HG03342 (cell line): Measurements from ENCODE around the gene TEX30.
A peak's percentile ranks its signal among the peaks of the same experiment; 100 is the strongest.
"Not testable (repeated sequence)": the region's sequence is repeated elsewhere in the genome, so short reads cannot be mapped to it uniquely, and the experiment has no call there.

ENCODE experiments used
- ATAC-seq: cut with Tn5 transposase; IDR thresholded peaks from one replicate; pipeline ENCODE4 v1.9.1; 2021; ENCODE audit warnings: mild to moderate bottlenecking, moderate library complexity; ENCODE audit not compliant: unreplicated experiment

Gene TEX30

GRCh38 chr13:102773441-102774213, at the start of gene TEX30:
TSS of gene TEX30 (minus strand) at chr13:102773786. CDS start at chr13:102770026, 3,760 bp downstream.
- peak; percentile 92 for ATAC-seq

DNA sequence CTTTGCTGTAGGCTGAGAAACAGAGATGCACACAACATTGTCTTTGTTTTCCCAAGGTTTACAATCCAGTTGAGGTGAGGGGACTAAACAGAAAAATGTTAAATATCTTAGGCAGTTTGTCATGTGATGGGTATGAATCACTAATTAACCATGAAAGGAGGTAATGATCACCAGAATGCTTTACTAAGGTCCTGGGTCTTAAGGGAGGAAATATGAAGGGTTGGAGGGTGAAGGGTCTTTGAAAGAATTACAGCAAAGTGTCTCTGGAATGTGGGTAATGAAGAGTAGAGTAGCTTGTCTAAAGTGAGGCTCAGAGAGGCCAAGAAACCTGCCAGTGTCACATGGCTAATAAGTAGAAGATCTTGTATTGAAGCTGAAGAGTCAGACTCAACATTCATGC, 44.3 kb upstream of the TEX30 start:
- ATAC-seq, result no peak

- ATAC-seq, result no peak
Observed at GRCh38 chr13:102817241-102817640, 43.7 kb upstream of the TEX30 start.

DNA sequence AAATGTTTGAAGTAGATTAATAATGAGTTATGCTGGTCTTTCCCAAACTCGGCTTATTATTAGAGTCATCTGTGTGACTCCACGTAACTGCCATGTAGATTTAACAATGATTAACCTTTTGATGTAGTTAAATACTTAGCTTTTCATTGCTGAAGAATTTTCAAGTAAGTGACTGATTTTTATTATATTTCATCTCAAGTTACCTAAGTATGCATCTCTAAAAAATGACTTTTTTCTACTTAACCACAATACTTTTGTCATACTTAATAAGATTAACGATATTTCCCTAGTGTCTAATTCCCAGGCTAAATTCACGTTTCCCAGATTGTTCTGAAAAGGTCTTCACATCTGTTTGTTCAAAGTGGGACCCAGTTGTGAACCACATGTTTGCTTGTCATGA, 43.1 kb upstream of the TEX30 start:
- no peak for ATAC-seq

DNA sequence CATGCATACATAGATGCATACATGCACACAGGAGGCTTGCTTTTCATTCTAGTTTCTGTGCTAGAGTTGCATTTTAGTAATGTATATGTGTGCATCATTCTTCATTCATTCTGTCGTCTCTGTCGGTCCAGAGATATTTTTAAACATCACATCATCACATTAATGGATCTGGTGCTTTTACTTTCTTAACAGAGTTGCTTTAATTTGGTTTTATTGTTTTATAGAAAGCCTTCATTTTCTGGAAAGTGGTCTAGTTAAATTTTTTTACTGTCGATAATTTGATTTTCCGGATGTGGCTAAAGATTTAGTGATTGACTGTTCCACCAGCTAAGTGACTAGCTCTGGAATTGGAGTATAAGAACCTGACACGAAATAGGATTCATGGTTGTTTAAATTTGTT, 42.2 kb upstream of the TEX30 start:
- no peak for ATAC-seq

DNA sequence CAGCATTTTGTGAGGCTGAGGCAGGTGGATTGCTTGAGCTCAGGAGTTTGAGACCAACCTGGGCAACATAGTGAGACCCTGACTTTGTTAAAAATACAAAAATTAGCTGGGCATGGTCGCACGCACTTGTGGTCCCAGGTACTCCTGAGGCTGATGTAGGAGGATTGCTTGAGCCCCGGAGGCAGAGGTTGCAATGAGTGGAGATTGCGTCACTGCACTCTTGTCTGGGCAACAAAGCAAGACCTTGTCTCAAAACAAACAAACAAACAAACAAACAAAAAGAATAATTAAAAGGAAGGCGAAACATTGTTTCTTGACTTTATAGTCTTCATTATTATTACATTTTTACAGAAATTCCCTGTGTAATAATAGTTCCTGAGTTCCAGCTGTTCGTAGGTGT, 41.2 kb upstream of the TEX30 start:
- ATAC-seq, result no peak

DNA sequence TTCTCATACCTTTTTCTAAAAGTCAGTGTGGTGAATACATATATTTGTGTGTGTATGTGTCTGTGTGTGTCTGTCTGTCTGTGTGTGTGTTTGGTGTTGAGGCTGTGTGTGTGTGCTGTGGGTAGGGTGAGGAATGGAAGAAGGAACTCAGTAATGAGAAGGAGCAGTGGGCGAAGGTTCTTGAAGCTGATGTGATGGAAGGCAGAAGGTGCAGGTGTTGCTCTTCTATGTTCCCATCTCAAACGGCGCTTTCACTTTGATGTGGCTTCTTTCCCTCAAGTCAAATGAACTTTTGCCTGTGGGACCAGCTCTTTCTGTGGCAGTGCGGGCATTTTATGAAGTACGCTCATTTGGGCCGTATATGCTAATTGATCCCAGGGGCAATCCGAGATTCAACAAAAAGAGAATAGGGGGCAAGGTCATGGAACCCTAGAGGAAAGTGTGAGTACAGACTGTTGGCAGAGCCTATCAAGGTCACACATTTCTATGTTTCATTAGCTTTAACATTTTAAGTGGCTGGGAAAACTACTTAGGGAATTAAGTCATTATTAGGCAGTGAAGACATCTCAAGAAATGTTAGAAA, 40.5 kb upstream of the TEX30 start:
- ATAC-seq, result no peak

- peak; percentile 70 for ATAC-seq
Observed at GRCh38 chr13:102812611-102813287, 39.2 kb upstream of the TEX30 start.

DNA sequence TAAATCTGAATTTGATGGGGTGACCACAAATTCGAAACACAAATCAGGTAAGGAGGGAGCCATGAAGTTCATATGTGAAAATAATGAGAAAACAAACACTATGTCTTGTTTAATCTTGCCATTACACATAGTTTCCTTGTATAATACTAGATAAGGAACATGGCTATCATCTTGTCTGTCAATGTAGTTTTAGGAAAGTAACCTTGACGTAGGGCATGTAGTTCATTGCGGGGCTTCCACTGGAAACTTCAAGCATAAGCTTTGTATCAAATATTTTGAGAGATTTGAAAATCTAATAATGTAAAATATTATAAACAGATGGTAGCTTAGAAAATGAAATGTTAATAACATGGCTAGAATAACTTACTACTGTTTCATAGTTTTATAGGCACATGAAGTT, 34.1 kb upstream of the TEX30 start:
- no peak for ATAC-seq

GRCh38 chr13:102805680-102806079, 32.1 kb upstream of the TEX30 start:
- no peak for ATAC-seq

DNA sequence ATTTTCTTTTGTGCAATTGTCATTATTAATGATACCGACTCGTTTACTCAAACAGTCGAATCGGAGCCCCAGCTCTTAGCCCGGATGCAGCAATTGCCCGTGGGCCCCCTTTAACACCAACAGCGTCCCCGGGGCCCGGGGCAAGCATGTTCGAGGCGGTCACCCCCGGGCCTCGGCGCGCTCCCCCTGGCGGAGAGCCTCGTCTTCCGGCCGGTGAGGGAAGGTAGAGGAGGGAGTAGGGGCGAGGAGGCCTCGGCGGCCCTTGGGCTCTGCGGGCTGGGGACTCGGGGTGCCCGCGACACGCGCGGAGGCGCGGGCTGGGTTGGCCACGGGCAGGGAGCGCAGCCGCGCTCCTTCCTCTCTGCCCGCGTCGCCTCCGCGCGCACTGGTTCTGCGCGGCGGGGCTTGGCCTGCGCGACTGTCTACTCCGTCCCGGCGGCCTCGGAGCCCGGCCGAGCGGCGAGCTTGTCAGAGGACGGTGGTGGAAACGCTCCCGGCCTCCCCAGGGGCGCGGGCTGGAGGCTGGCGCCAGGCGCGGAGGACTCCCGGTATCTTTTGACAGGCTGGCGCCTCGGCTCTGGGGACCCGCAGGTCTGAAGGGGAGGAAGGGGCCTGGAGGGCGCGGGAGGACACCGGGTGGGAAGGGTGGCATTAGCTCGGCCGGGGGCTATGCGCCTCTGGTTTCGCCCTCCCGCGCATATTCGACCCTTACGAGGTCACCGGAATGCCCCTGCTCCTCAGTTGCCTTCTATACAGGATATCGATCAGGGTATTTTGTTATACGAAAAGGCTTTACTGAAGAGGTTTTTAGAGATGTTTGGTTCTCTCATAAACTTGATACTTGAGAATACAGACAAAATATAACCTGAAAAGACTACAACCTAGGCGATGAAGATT, 26.8 kb upstream of the TEX30 start:
- peak; percentile 78 for ATAC-seq

- ATAC-seq, result no peak
Observed at GRCh38 chr13:102799426-102800144, 26.0 kb upstream of the TEX30 start.

- peak; percentile 87 for ATAC-seq
Observed at GRCh38 chr13:102798581-102799425, 25.2 kb upstream of the TEX30 start, which contains the start of the genes BIVM and POGLUT2. TSS of gene BIVM (plus strand) at chr13:102799119. CDS start at chr13:102807268, 8,149 bp downstream. TSS of gene POGLUT2 (minus strand) at chr13:102798976. CDS start at chr13:102798670, 306 bp downstream.

DNA sequence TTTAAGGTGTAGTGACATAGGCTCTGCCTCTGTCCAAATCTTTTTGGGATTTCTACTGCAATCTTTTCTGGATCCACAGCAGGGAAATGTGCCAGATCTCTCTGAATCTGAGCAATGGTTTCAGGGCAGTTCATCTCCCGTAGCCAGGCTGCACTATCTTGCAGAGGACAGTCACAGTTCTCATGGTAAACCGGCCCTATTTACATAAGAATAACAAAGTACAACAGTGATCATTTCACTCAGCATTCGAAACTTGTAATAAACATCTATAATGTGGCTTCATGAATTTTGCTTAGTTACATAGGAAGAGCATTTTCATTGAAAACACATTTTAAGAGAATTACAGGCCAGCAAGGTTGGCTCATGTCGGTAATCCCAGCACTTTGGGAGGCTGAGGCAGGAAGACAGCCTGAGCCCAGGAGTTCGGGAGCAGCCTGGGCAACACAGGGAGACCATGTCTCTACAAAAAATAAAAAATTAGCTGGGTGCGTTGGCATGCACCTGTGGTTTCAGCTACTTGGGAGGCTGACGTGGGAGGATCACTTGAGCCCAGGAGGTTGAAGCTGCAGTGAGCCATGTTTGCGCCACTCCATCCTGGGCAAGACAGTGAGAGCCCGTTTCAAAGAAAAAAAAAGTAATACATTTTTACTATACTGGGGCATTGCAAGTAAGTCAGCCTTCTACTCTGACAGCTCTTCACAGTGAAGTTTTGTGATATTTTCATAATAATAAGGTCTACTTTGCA, 20.2 kb upstream of the TEX30 start:
- no peak for ATAC-seq

GRCh38 chr13:102792396-102792795, 18.8 kb upstream of the TEX30 start:
- no peak for ATAC-seq

DNA sequence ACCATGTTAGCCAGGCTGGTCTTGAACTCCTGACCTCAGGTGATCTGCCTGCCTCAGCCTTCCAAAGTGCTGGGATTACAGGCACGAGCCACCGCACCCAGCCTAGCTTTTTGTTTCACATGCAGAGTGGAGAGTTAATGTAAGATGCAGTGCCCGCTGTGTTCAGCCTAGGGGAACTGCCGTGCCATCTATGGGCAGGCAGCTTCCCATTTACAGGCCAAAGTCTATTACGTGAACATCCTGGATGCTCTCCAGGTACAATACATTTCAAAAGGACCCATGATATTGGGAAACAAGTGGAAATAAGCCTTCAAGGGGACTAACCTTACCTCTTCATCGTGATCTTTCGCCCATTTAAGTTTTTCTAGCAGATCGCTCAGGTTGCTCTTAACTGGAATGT, 15.1 kb upstream of the TEX30 start:
- no peak for ATAC-seq

DNA sequence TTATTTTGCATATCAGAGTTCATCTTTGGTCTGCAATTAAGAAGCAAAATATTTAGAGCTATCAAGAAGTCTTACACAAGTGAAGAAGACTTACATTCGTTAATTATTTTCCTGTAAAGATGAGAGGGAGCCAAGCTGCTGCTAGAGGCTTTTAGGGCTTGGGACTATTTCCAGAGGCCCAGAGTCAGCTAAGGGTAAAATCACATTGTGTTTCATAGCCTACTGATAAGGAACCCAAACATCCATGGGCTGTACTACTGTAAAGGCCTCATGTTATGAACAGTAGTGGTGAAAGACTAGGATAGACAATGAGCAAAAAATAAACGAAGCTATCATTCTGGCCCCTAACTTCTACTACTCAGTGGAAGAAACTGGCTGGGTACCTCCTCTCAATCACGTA, 10.9 kb upstream of the TEX30 start:
- no peak for ATAC-seq

DNA sequence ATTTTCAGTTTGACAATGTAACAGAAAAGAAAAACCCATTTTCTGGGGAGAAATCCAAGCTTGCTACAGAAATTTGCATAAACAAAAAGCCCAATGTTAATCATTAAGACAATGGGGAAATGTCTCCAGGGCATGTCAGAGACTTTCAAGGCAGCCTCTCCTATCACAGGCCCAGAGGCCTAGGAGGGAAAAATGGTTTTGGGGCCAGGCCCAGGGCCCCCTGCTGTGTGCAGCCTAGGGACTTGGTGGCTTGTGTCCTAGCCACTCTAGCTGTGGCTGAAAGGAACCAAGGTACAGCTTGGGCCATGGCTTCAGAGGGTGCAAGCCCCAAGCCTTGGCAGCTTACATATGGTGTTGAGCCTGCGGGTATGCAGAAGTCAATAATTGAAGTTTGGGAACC, 8.0 kb upstream of the TEX30 start:
- ATAC-seq, result no peak

- ATAC-seq, result not testable (repeated sequence)
Observed at GRCh38 chr13:102780656-102781055, 7.1 kb upstream of the TEX30 start.
